GM19328 (cell line): ENCODE results near the gene BRME1.
"Not testable (repeated sequence)": the region's sequence is repeated elsewhere in the genome, so short reads cannot be mapped to it uniquely, and the experiment has no call there.

ENCODE experiments used
- ATAC-seq: cut with Tn5 transposase; IDR thresholded peaks from one replicate; pipeline ENCODE4 v1.9.1; 2021; ENCODE audit warnings: mild to moderate bottlenecking, moderate library complexity; ENCODE audit not compliant: unreplicated experiment

The BRME1 gene

DNA sequence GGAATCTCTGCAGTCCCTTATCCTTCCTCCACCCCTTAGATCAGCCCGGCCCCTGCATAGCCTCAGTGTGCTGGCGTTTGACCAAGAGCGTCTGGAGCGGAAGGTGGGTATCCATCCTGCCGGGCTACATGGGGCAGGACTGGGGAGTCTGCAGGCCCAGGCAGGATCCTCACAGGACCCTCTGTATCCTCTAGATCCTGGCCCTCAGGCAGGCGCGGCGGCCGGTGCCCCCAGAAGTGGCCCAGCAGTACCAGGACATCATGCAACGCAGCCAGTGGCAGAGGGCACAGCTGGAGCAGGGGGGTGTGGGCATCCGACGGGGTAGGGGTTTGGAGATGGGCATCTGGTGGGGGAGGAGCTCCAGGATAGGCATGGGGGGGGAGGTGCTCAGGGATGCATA, 23.4 kb upstream of the BRME1 start:
- ATAC-seq: no peak

DNA sequence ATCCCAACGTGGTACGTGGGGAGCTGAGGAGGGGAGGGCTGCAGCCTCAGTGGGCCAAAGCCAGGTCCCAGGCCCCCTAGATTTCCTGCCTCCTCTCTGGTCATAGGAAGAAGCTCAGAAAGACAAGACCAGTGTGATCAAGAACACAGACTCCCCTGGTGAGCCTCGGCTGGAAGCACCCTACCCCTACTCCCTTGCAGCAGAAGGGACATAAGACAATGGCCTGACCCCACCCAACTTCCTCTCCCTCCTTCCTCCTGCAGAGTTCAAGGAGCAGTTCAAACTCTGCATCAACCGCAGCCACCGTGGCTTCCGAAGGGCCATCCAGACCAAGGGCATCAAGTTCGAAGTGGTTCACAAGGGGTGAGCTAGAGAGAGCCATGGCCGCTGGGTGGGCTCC, 20.8 kb upstream of the BRME1 start:
- no peak for ATAC-seq

DNA sequence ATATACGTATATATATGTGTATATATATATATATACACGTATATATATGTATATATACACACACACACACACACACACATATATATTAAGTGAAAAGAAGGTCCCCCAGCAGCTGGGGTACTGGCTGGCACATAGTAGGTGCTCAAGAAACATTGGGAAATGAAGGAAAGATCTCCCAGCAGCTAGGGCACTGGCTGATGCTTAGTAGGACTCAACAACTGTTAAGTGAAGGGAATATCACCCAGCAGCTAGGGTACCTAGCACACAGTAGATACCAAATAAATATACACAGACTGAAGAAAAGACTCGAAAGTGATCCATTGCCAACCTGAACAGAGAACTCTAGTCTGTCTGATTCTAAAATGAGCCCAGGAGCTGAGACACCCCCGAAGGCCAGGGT, 20.1 kb upstream of the BRME1 start:
- no peak for ATAC-seq

DNA sequence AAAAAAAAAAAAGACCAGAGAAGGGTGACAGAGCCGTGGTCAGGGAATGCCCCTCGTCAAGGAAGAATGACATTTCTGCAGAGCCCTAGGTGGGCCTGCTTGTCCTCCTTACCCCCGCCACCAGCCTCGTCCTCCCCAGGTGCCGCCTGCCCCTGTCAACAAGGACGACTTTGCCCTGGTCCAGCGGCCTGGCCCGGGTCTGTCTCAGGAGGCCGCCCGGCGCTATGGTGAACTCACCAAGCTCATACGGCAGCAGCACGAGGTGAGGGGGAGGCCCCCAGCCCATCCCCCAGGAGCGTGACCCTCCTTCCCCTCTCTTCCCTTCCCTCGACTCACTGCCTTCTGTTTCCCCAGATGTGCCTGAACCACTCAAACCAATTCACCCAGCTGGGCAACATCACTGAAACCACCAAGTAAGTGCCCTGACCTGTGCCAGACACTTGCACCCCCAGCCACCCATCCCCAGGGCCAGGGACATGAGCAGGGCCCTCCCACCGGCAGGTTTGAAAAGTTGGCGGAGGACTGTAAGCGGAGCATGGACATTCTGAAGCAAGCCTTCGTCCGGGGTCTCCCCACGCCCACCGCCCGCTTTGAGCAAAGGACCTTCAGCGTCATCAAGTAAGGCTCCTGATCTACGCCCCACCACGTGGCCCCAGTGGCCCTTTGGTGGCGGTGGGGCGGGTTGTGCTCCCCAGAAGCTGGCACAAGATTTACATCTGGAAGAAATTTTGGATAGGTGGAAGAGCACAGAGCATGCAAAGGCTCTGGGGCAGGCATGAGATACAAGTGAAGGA, 17.5 kb upstream of the BRME1 start:
- ATAC-seq: no peak

DNA sequence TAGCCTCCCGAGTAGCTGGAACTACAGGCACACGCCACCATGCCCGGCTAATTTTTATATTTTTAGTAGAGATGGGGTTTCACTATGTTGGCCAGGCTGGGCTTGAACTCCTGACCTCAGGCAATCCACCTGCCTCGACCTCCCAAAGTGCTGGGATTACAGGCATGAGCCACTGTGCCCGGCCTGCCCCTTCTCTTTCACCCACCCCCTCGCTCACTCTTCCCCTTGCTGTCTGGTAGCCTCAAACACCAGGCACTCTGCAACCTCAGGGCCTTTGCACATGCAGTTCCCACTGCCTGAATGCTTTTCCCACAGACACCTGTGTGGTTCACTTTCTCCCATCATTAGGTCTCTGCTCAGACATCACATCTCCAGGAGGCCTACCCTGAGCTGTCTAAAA, 16.2 kb upstream of the BRME1 start:
- not testable (repeated sequence) for ATAC-seq

DNA sequence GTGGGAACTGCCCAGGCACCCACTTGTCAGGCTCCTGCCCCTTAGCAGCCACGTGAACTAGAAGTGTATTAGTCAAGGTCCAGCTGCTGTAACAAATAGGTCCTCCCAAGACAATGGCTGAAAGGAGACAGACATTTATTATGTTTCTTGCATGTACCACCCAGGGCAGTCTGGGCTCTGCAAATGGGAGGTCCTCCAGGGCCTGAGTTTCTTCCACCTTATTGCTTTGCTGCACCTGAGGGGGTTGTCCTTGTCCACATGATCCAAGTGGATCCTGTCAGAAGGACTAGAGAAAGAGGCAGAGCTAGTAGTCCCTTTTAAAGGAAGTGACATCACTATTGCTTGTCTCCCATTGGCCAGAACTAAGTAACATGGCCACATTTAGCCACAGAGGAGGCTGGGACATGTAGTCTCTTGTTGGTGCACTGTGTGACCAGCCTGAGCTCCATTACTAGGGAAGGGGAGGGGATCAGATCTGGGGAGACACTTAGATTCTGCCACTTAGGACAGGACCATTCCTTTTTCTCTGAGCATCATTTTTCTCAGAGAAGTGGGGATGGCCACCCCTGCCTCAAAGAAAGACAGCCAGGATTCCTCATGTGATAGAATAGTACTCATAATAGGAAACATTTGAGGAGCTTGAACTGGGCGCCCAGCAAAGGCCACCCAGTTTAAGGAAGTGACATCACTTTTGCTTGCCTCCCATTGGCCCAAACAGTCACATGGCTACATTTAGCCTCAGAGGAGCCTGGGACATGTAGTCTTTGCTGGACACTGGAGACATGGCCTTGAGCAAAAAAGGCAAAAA, 15.2 kb upstream of the BRME1 start:
- ATAC-seq: no peak

DNA sequence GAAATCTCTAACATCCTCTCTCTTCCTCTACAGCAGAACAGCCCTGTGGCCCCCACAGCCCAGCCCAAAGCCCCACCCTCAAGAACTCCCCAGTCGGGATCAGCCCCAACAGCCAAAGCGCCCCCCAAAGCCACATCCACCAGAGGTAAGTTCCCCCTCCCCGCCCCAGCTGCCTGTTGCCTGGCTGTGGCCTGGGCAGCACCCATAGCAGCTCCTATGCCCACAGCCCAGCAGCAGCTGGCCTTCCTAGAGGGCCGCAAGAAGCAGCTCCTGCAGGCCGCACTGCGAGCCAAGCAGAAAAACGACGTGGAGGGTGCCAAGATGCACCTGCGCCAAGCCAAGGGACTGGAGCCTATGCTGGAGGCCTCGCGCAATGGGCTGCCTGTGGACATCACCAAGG, 14.6 kb upstream of the BRME1 start:
- ATAC-seq: no peak

DNA sequence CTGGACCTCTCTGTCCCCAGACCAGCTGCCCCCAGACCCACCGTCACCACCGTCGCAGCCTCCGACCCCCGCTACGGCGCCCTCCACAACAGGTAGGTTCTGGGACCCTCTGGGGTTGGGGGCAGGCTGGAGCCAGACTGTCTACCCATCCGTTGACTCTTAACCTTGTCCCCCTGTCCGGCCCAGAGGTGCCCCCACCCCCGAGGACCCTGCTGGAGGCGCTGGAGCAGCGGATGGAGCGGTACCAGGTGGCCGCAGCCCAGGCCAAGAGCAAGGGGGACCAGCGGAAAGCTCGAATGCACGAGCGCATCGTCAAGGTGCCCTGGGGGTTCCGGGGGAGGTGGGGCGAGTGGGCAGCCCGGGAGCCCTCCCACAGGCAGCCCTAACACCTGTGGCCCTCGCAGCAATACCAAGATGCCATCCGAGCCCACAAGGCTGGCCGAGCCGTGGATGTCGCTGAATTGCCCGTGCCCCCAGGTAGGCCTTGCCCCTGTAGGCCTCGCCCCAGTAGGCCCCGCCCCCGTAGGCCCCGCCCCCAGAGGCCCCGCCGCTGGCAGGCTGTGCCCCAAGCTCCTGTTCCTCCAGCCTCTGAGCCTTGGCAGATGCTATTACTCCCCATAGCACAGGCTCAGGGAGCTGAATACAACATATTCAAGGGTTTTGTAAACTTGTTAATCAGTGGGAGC, 13.0 kb upstream of the BRME1 start:
- ATAC-seq: no peak

DNA sequence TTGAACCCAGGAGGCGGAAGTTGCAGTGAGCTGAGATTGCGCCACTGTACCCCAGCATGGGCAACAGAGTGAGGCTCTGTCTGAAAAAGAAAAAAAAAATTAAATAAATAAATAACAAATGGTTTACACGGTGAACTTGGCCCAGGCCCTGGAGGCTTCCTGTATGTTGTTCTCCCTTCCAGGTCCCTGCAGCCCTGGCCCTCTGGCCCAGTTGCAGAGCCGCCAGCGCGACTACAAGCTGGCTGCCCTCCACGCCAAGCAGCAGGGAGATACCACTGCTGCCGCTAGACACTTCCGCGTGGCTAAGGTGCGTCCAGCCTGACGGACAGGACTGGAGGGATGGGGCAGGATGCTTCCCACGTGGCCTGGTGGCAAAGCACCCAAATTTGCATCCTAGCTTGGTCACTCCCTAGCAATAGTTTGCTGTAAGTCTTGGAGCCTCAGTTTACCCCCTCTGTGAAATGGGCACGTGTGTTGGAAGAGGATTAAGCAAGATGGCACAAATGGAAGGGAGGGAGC, 12.0 kb upstream of the BRME1 start:
- ATAC-seq: no peak

DNA sequence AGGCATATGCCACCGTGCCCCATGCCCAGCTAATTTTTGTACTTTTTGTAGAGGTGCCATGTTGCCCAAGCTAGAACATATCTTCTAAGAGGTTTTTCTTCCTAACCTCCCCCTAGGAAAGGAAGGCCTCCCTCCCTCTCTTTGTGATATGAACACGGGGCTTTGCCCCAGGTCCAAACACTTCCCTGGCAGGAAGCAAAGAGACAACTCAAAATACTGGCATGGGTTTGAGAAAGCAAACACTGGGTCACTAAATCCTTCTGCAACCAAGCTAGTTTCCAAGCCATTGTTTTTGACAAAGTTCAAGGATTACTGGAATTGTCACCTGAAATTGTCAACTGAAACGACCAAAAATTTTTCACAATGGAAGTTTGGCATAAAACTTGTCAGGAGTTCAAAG, 8.9 kb upstream of the BRME1 start:
- no peak for ATAC-seq

DNA sequence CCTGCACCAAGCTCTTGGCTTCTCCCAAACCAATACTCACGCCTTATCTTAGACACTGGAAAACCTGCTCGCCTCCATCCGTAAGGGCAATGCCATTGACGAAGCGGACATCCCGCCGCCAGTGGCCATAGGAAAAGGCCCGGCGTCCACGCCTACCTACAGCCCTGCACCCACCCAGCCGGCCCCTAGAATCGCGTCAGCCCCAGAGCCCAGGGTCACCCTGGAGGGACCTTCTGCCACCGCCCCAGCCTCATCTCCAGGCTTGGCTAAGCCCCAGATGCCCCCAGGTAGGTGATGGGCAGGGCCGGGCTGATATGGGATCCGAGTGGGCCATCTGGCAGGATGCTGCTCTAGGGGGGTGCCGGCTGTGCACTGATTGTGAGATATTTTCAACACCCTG, 7.4 kb upstream of the BRME1 start:
- ATAC-seq: no peak

DNA sequence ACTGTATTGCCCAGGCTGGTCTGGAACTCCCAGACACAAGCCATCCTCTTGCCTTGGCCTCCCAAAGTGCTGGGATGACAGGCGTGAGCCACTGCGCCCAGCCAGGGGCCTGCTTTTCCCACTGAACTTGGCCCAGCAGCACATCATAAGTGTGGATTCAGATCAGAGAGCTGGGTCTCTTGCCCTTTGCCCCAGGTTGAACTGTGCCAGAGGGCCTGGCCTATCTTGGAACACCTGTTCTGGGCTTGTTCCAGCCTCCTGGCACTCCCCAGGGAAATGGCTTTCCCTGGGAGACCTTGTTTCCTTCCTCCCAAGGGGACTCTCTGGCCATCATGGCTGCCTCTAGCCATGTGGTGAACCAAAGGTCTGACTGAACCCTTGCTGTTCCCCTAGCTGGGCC, 3.5 kb upstream of the BRME1 start:
- ATAC-seq: no peak

DNA sequence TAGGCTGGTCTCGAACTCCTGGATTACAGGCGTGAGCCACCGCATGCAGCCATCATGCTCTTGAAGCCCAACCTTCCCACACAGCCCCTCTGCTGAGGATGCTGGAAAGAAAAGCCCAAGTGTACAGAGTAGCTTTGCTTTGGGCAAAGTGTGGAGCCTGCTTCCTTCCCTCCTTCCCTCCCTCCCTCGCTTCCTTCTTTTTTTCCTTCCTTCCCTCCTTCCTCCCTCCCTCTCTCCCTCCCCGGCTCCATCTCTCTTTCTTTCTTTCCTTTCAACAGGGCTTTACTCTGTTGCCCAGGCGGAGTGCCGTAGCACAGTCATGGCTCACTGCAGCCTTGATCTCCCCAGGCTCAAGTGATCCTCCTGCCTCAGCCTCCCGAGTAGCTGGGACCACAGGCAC, 2.8 kb upstream of the BRME1 start:
- no peak for ATAC-seq

DNA sequence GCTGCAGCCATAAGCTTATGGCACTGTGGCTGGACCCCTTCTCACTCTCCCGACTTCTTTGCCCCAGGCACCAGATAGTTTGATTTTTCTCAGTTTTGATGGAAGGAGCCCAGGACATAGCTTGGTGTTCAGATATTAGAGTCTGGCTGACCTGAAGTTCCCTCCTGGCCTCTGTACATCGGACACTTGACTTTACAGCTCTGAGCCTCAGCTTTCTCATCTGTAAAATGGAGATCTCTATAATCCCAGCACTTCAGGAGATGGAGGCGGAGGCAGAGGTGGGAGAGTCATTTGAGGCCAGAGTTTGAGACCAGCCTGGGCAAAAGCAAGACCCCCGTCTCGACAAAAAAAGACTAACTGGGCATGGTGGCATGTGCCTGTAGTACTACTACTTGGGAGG, 993 bp upstream of the BRME1 start:
- ATAC-seq: no peak

DNA sequence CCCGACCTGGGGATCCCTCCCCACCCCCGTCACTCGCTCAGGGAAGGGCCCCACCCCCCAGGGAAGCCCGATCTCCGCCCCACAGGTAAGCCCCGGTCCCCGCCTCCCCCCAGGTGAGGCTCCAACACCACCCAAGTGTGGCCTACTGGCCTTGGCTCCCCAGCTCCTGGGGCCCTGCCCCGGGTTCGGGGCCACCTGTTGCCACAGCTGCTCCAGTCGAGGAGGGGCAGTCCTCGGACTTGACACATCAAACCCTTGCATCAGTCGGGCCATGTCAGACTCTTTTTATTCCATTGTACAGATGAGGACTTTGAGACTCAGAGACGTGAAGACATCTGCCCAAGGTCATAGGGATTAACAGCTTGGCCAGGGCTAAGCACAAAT, 596 bp upstream of the BRME1 start:
- no peak for ATAC-seq

DNA sequence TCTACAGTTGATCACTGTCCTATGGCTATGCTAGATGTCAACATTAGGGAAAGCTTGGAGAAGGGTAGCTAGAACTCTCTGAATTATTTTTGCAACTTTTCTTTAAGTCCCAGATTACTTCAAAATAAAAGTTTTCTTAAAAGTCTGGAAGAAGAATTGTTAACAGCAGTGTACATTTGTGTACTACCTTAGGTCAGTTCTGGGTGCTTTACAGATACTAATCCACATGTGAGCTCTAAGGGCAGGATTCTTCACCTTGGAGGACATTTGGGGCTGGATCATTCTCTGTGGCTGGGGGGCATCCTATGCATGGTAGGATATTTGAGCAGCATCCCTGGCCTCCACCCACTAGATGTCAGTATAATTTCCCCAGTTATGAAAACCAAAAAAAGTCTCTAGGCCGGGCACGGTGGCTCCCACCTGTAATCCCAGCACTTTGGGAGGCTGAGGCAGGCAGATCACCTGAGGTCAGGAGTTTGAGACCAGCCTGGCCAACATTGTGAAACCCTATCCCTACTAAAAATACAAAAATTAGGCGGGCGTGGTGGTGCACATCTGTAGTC, 2.8 kb downstream of the BRME1 start:
- no peak for ATAC-seq

DNA sequence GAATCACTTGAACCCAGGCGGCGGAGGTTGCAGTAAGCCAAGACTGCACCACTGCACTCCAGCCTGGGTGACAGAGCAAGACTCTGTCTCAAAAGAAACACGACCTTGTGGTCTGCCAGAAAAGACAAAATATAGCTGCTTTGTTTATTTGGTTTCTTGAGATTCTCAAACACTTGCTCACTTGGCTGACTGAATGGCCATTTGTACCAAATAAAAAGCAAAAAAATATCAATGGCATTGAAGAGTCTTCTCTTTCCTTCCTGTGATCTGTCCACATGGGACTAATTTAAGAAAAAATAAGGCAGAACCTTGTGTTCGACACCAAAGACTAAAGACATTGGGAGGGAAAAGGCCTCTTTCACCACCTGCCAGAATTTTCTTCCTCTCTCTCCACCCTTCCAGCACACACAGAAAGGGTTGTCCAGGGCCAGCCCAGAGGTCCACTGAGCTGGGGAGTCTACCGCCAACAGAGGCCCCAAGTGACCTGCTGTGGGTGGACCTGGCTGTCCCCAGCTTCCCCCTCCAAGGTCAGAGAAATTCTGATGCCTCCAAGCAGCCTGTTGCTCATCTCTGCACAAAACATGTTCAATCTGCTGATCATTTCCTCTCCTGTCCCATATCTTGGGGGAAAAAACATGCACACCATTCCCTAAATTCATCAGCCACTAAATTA, 5.9 kb downstream of the BRME1 start:
- ATAC-seq: no peak

DNA sequence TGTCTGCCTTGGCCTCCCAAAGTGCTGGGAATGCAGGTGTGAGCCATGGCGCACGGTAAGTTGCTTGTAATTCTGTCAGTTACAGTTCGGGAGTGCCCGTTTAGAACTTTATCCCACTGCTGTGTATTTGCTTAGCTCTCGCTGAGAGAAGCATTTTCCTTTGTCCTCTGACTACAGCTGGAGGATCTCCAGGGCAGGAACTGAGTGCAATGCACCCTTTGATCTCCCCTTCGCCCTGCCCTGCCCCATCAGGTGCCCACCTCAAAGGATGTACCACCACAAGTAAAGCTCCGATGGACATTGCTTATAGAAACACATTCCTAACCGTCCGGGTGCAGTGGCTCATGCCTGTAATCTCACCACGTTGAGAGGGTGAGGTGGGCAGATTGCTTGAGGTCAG, 6.5 kb downstream of the BRME1 start:
- no peak for ATAC-seq

DNA sequence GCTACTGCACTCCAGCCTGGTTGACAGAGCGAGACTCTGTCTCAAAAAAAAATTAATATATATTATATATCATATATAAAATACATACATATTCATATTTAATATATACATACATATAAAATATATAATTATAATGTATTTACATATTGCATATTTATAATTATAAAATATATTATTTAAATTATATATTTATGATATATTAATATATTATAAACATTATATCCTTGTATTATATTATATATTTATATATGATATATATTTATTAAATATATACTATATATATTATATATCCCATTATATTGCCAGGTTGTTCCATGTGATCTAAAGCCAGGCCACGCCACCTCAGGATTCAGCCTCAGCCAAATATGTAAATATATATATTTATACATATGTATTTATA, 9.7 kb downstream of the BRME1 start:
- no peak for ATAC-seq

DNA sequence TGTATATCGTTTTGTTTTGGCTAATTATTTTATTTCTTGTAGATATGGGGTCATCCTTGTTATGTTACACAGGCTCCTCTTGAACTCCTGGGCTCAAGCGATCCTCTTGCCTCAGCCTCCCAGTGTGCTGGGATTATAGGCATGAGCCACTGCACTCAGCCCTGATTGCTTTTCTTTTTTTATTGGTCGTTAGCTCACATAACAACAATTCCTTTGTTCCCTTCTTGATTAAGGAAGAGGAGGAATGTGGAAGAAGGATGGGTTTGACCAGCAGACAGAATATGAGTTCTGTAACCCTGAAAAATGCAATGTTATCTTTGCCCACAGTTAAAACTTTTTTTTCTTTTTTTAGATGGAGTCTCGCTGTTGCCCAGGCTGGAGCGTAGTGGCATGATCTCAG, 11.4 kb downstream of the BRME1 start:
- no peak for ATAC-seq

DNA sequence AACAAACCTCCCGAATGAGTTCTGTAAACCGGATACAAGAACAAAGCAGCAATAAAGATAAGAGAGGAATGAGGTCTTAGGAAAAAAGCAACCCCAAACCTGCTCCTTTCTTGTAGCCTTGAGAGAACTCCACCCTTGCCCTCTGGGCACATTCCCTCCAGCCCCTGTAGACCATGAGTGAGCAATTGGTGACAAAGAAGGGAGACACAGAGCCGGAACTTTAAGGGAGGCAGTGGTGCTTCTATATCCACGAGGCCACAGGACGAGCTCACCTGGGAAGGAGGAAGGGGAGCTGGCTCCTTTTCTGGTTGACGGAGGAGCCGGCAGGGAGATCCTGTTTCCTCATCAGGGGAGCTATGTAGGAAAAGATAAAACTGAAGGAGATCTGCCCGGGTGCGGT, 13.0 kb downstream of the BRME1 start:
- ATAC-seq: no peak
